HEK293 (cell line): ENCODE measurements around the gene EXOSC6.

ENCODE experiments used
- GLI4 ChIP-seq: fragments of 450-650 bp; formaldehyde crosslinking; IDR thresholded peaks from 2 replicates; pipeline ENCODE4 v1.5.1; 2016; ENCODE audit warnings: missing biosample characterization, missing genetic modification characterization
- GLIS1 ChIP-seq: fragments of 450-650 bp; formaldehyde crosslinking; IDR thresholded peaks from 2 replicates; pipeline ENCODE4 v1.5.1; 2016; ENCODE audit warnings: missing biosample characterization, missing genetic modification characterization
- HIC1 ChIP-seq: fragments of 450-650 bp; formaldehyde crosslinking; IDR thresholded peaks from 2 replicates; pipeline ENCODE4 v1.5.1; 2016; ENCODE audit warnings: missing biosample characterization, missing genetic modification characterization
- HOXC10 ChIP-seq: sonication (generic); formaldehyde crosslinking; IDR thresholded peaks from 2 replicates; pipeline ENCODE4 v1.8.1; 2023; ENCODE audit warnings: mild to moderate bottlenecking, missing genetic modification reagents
- KLF16 ChIP-seq: fragments of 450-650 bp; formaldehyde crosslinking; IDR thresholded peaks from 2 replicates; pipeline ENCODE4 v1.5.1; 2017; ENCODE audit warnings: missing biosample characterization, missing genetic modification characterization
- MZF1 ChIP-seq: fragments of 450-650 bp; formaldehyde crosslinking; IDR thresholded peaks from 2 replicates; pipeline ENCODE4 v1.5.1; 2017; ENCODE audit warnings: missing biosample characterization, missing genetic modification characterization, borderline replicate concordance
- YY1 ChIP-seq: fragments of 450-650 bp; formaldehyde crosslinking; IDR thresholded peaks from 2 replicates; pipeline ENCODE4 v1.5.1; 2018; ENCODE audit warnings: missing biosample characterization, missing genetic modification characterization
- ZBTB11 ChIP-seq: fragments of 450-650 bp; formaldehyde crosslinking; conservative IDR thresholded peaks from 2 replicates; pipeline ENCODE4 v1.5.1; 2016; ENCODE audit warnings: low read depth, missing biosample characterization, missing genetic modification characterization
- ZBTB20 ChIP-seq: fragments of 450-650 bp; formaldehyde crosslinking; IDR thresholded peaks from 2 replicates; pipeline ENCODE4 v1.5.1; 2016; ENCODE audit warnings: missing biosample characterization, missing genetic modification characterization
- ZBTB21 ChIP-seq: fragments of 450-650 bp; formaldehyde crosslinking; IDR thresholded peaks from 2 replicates; pipeline ENCODE4 v1.5.1; 2017; ENCODE audit warnings: missing biosample characterization, missing genetic modification characterization
- ZBTB26 ChIP-seq: fragments of 450-650 bp; formaldehyde crosslinking; optimal IDR thresholded peaks from 2 replicates; pipeline ENCODE3; 2016; ENCODE audit warnings: missing biosample characterization, mild to moderate bottlenecking, missing genetic modification characterization
- ZBTB48 ChIP-seq: fragments of 450-650 bp; formaldehyde crosslinking; IDR thresholded peaks from 2 replicates; pipeline ENCODE4 v1.5.1; 2016; ENCODE audit warnings: missing biosample characterization, missing genetic modification characterization
- ZNF335 ChIP-seq: fragments of 450-650 bp; formaldehyde crosslinking; conservative IDR thresholded peaks from 2 replicates; pipeline ENCODE4 v1.5.1; 2016; ENCODE audit warnings: missing biosample characterization, missing genetic modification characterization
- ZNF501 ChIP-seq: fragments of 450-650 bp; formaldehyde crosslinking; IDR thresholded peaks from 2 replicates; pipeline ENCODE4 v1.5.1; 2016; ENCODE audit warnings: missing biosample characterization, missing genetic modification characterization
- ZNF510 ChIP-seq: fragments of 450-650 bp; formaldehyde crosslinking; IDR thresholded peaks from 2 replicates; pipeline ENCODE4 v1.5.1; 2018; ENCODE audit warnings: mild to moderate bottlenecking, missing genetic modification characterization, missing biosample characterization; ENCODE audit not compliant: insufficient replicate concordance
- ZNF600 ChIP-seq: fragments of 450-650 bp; formaldehyde crosslinking; IDR thresholded peaks from 2 replicates; pipeline ENCODE4 v1.5.1; 2016; ENCODE audit warnings: missing biosample characterization, missing genetic modification characterization
- ZNF664 ChIP-seq: fragments of 450-650 bp; formaldehyde crosslinking; IDR thresholded peaks from 2 replicates; pipeline ENCODE4 v1.5.1; 2016; ENCODE audit warnings: missing biosample characterization, missing genetic modification characterization
- ZNF76 ChIP-seq: fragments of 450-650 bp; formaldehyde crosslinking; IDR thresholded peaks from 2 replicates; pipeline ENCODE4; 2016; ENCODE audit warnings: low read depth, missing biosample characterization, missing genetic modification characterization, borderline replicate concordance
- ZNF785 ChIP-seq: fragments of 450-650 bp; formaldehyde crosslinking; IDR thresholded peaks from 2 replicates; pipeline ENCODE4 v1.5.1; 2016; ENCODE audit warnings: missing biosample characterization, missing genetic modification characterization
- ZNF843 ChIP-seq: fragments of 450-650 bp; formaldehyde crosslinking; IDR thresholded peaks from 2 replicates; pipeline ENCODE4 v1.5.1; 2016; ENCODE audit warnings: missing biosample characterization, missing genetic modification characterization
- ZSCAN30 ChIP-seq: fragments of 450-650 bp; IDR thresholded peaks from 2 replicates; pipeline ENCODE4 v1.5.1; 2018; ENCODE audit warnings: missing biosample characterization, mild to moderate bottlenecking, missing genetic modification characterization, moderate library complexity

Gene EXOSC6

GRCh38 chr16:70298988-70299938 lies 47.5 kb upstream of the EXOSC6 start, which contains the start of gene DDX19B (continued):
- TF ChIP-seq ZNF510 (tag by site-specific recombination) (no peak), ZNF76 (tag by site-specific recombination) (peak; percentile 66), YY1 (tag by site-specific recombination) (no peak), GLIS1 (tag by site-specific recombination) (peak; percentile 38; the same call in 1 of the 2 replicates), ZBTB48 (tag by site-specific recombination) (peak; percentile 97), ZNF600 (tag by site-specific recombination) (peak; percentile 97), HOXC10 (no peak), KLF16 (peak; percentile 44; the same call in 1 of the 2 replicates), GLI4 (tag by site-specific recombination) (no peak), HIC1 (tag by site-specific recombination) (peak; percentile 72), MZF1 (tag by site-specific recombination) (no peak), ZBTB20 (tag by site-specific recombination) (peak; percentile 86), ZSCAN30 (tag by site-specific recombination) (0 out of 2 replicates have a peak, but pooled peaks have one; percentile 43), ZNF843 (tag by site-specific recombination) (0 out of 2 replicates have a peak, but pooled peaks have one; percentile 46), ZNF664 (tag by site-specific recombination) (no peak), ZBTB26 (tag by site-specific recombination) (peak; percentile 52), ZNF501 (peak; percentile 80), ZNF785 (tag by site-specific recombination) (peak; percentile 73), ZBTB21 (tag by site-specific recombination) (peak; percentile 73), ZBTB11 (peak; percentile 59), ZNF335 (peak; percentile 90)
- TF ChIP-seq, all 188 proteins: peak for 31
